Esophagus muscularis mucosa (tissue), 4 donors: ENCODE results near the gene MRPL9. TPM values are rescaled to one million over a fixed set of nuclear protein-coding genes. Genes with fewer than 3 reads are reported as not detected.

ENCODE experiments used
- DNase-seq: peaks from one replicate; pipeline ENCODE4 v3.0.0-alpha.2; 2017; ENCODE audit errors: extremely low spot score
- H3K27ac ChIP-seq, 4 donors: fragments of 200-600 bp; sonication (generic); replicated peaks in 1 of 4; 1 replicate in 3 of 4; 2 replicates in 1 of 4; pipeline ENCODE4 v1.5.1; 2016 to 2019; ENCODE audit warnings: mild to moderate bottlenecking in 1 of 4
- H3K27me3 ChIP-seq, 4 donors: fragments of 200-600 bp; sonication (generic); one replicate each; pipeline versions ENCODE4 v1.5.1 to v1.6.0; 2016 to 2019
- H3K36me3 ChIP-seq, 4 donors: fragments of 200-600 bp; sonication (generic); one replicate each; pipeline ENCODE4 v1.5.1; 2016 to 2019
- H3K4me1 ChIP-seq, 4 donors: fragments of 200-600 bp; sonication (generic); one replicate each; pipeline ENCODE4 v1.5.1; 2016 to 2019
- H3K4me3 ChIP-seq, 4 donors: fragments of 200-600 bp; sonication (generic); 1 replicate in 2 of 4; 2 replicates in 2 of 4; pipeline ENCODE4 v1.5.1; 2016 to 2019; ENCODE audit warnings: mild to moderate bottlenecking in 4 of 4, moderate library complexity in 1 of 4
- H3K9me3 ChIP-seq, 4 donors: fragments of 200-600 bp; sonication (generic); 1 replicate in 3 of 4; 2 replicates in 1 of 4; pipeline ENCODE4 v1.5.1; 2016 to 2019
- EP300 ChIP-seq: sonication (generic); formaldehyde crosslinking; IDR thresholded peaks from one replicate; pipeline ENCODE4 v1.6.1; 2017; ENCODE audit warnings: antibody characterized with exemption
- POLR2A ChIP-seq: fragments of 450-650 bp; IDR thresholded peaks from one replicate; pipeline ENCODE4 v1.6.1; 2017; ENCODE audit warnings: antibody characterized with exemption, moderate library complexity, mild to moderate bottlenecking, low read depth
- POLR2AphosphoS5 ChIP-seq, 2 donors: sonication (generic); formaldehyde crosslinking; IDR thresholded peaks; one replicate each; pipeline ENCODE4 v1.6.1; 2017; ENCODE audit warnings: antibody characterized with exemption in 2 of 2
- WGBS: methylation state at CpG from one replicate; pipeline ENCODE4 v1.1.5; 2018; 5-methylcytosine and 5-hydroxymethylcytosine counted together
- intact Hi-C: fragments of 100-400 bp; cut with DNase I; formaldehyde crosslinking; loops from one replicate; pipeline ENCODE4 v1.15.1; 2023
- total RNA-seq, 4 donors: library from RNA; depleted of rRNA; stranded (reverse); fragments of >200 nt; gene quantifications; one replicate each; pipeline versions ENCODE4 v1.1.0 to v1.2.1, GENCODE V29; 2016
- TF ChIP-seq, protein P1 (sequence below), 3 experiments: fragments of 200-600 bp in 2 of 3; fragments of 450-650 bp in 1 of 3; sonication (generic) in 2 of 3; IDR thresholded peaks; one replicate each; pipeline ENCODE4 v1.5.1; 2017 to 2019; ENCODE audit warnings: antibody characterized with exemption in 3 of 3, mild to moderate bottlenecking in 2 of 3, moderate library complexity in 1 of 3

MRPL9 gene
- total RNA-seq, 4 donors from 2014 or later: 49.8 to 57.0 (median 56.5) TPM

DNA sequence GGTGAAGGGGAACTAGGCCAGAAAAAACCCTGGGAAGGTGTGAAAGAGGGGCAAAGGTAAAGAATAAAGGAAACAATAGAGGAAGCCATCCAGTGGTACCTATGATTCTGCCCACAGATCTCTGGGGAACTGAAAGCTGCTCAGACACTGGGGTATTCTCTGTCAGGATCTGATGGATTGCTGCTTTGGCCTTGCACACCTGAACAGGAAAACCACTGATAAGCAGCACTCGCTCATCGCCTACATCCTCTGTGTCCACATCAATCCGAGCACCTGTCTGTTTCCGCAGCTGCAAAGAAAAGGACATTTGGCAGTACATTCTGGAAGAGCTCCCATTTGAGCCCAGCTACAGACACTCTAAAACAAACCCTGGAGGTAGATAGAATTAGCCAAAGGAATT is 16.6 kb upstream of the MRPL9 start:
- 92% methylated on average over 4 of the region's 4 CpGs for WGBS
- TF ChIP-seq, protein P1, sequence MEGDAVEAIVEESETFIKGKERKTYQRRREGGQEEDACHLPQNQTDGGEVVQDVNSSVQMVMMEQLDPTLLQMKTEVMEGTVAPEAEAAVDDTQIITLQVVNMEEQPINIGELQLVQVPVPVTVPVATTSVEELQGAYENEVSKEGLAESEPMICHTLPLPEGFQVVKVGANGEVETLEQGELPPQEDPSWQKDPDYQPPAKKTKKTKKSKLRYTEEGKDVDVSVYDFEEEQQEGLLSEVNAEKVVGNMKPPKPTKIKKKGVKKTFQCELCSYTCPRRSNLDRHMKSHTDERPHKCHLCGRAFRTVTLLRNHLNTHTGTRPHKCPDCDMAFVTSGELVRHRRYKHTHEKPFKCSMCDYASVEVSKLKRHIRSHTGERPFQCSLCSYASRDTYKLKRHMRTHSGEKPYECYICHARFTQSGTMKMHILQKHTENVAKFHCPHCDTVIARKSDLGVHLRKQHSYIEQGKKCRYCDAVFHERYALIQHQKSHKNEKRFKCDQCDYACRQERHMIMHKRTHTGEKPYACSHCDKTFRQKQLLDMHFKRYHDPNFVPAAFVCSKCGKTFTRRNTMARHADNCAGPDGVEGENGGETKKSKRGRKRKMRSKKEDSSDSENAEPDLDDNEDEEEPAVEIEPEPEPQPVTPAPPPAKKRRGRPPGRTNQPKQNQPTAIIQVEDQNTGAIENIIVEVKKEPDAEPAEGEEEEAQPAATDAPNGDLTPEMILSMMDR (IDR thresholded peaks at IDR 0.05): no peak
- TF ChIP-seq EP300: no peak
- no peak for TF ChIP-seq POLR2AphosphoS5 (IDR thresholded peaks at IDR 0.05)
- no peak for TF ChIP-seq POLR2A
- Histone ChIP-seq H3K4me1 (no peaks in the 10 kb centered on the region), H3K4me3 (no peak overlapping the region), H3K27me3 (no peaks in the 10 kb centered on the region), H3K9me3 (no peaks in the 10 kb centered on the region), H3K27ac (no peak overlapping the region), H3K36me3 (peaks cover 6 to 79% (median 41%) of the 10 kb centered on the region in 4 donors)
- intact Hi-C loops: no loop called here
- DNase-seq: no peak

DNA sequence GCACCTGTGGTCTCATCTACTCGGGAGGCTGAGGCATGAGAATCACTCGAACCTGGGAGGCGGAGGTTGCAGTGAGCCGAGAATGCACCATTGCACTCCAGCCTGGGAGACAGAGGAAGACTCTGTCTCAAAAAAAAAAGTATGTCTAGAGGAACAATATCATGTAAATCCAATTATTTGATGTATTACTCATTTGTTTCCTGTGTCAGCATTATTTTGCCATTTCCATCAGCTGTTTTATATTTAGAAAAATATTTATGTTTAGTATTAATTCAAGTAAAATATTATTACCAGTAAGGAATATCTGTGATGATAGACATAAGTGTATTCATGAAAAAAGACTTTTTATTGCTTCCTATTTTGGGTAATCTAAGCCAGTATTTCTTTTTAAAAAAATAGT is 14.0 kb upstream of the MRPL9 start:
- intact Hi-C loops: no loop called here
- no peaks in the 10 kb centered on the region for H3K4me1 ChIP-seq

DNA sequence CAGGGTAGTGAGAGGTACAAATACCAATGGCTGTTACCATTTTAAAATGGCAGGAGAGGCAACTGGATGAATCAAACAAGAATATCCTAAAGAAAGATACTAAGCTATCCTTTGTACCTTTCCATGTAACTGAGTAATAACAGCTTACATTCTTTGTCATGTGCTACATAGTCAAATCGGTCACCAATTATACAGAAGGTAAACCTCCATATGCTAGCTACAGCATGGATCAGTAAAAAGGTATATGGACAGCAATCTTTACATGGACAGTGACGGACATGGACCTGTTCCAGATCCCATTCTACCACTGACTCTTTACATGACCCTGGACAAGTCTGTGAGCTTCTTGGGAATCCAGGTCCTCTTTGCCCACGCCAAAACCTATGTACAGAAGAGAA is 13.4 kb upstream of the MRPL9 start:
- TF ChIP-seq EP300 (no peak), POLR2AphosphoS5 (IDR thresholded peaks at IDR 0.05) (no peak), POLR2A (no peak)
- TF ChIP-seq, protein P1 (IDR thresholded peaks at IDR 0.05): no peak
- WGBS: 94% methylated on average over 3 of the region's 3 CpGs
- Histone ChIP-seq H3K4me3 (no peak overlapping the region), H3K27me3 (no peaks in the 10 kb centered on the region), H3K4me1 (no peaks in the 10 kb centered on the region), H3K27ac (no peak overlapping the region), H3K9me3 (no peaks in the 10 kb centered on the region), H3K36me3 (peaks cover 4 to 96% (median 47%) of the 10 kb centered on the region in 4 donors)
- DNase-seq: no peak
- intact Hi-C loops: no loop called here

More for the DNA sequence above, 14.0 kb upstream of the MRPL9 start:
- 94% methylated on average over 4 of the region's 4 CpGs for WGBS
- Histone ChIP-seq H3K4me3 (no peak overlapping the region), H3K9me3 (no peaks in the 10 kb centered on the region), H3K27ac (no peak overlapping the region), H3K36me3 (peaks cover 8 to 98% (median 49%) of the 10 kb centered on the region in 4 donors), H3K27me3 (no peaks in the 10 kb centered on the region)
- no peak for TF ChIP-seq POLR2A
- no peak for TF ChIP-seq EP300
- TF ChIP-seq, protein P1 (IDR thresholded peaks at IDR 0.05): no peak
- DNase-seq: no peak

DNA sequence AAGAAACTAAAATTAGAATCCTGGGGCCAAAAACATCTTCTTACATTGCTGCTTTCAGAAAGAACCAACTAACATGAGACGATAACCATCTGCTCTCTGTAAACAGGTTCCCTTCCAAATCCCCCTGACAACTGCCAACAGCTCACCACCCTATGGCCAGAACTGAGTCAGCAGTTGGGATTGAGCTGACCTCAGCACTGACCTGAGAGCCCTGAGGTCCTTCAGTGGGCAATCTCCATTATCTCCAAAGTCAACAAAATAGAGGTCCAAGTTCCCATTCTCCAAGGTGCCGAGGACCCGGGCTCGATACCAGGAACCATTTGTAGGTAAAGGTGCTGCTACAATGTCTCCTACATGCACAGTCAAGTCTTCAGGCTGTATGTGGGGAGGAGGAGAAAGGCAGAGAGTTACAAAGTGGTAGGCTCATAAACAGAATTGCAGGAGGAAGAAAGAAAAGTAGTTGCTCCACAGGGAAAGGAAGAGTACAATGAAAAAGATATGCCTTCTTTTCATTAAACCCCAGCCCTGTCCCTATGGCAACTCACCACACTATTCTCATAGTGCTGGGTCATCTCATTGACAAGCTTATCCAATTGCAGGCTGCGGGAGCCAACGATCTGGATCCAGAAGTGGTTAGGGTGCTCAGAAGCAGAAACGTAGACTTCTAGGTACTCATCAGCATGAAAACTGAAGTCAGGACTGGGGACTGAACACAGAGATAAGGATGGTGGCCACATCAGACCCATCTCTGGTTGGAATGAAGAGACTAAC is 12.8 kb upstream of the MRPL9 start:
- no peak overlapping the region for H3K4me3 ChIP-seq
- H3K27me3 ChIP-seq: no peaks in the 10 kb centered on the region
- no peaks in the 10 kb centered on the region for H3K9me3 ChIP-seq
- WGBS: 82% methylated on average over 7 of the region's 7 CpGs
- H3K36me3 ChIP-seq: peaks cover 4 to 91% (median 45%) of the 10 kb centered on the region in 4 donors
- TF ChIP-seq, protein P1 (IDR thresholded peaks at IDR 0.05): no peak
- TF ChIP-seq EP300: no peak
- TF ChIP-seq POLR2AphosphoS5 (IDR thresholded peaks at IDR 0.05): no peak
- TF ChIP-seq POLR2A: no peak
- H3K4me1 ChIP-seq: no peaks in the 10 kb centered on the region
- intact Hi-C loops: no loop called here
- no peak for DNase-seq
- H3K27ac ChIP-seq: no peak overlapping the region
